ENCODE measurements around the gene PDE8B.

The PDE8B gene

DNA sequence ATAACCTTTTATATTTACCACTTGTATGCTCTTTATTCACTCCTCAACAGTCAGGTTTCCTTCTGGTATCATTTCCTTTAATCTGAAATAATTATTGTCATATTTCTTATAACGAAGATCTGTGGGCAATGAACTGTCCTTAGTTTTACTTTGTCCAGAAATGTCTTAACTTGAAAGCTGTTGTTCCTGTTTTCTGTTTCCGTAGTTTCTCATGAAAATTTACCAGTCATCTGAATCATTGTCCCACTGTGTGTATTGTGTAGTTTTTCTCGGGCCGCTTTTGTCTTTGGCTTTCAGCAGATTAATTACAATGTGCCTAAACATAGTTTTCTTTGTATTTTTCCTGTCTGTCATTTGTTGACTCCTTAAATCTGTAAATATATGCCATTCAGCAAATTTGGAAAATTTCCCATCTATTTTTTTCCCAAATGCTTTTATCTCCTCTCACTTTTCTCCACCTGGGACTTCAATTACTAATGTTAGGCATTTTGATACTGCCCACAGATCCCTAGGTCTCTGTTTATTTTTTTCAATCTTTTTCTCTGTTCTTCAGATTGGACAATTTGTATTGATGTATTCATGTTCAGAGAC is 74.9 kb downstream of the PDE8B start:
- DNase-seq (ENCODE audit: low spot score): no peak

DNA sequence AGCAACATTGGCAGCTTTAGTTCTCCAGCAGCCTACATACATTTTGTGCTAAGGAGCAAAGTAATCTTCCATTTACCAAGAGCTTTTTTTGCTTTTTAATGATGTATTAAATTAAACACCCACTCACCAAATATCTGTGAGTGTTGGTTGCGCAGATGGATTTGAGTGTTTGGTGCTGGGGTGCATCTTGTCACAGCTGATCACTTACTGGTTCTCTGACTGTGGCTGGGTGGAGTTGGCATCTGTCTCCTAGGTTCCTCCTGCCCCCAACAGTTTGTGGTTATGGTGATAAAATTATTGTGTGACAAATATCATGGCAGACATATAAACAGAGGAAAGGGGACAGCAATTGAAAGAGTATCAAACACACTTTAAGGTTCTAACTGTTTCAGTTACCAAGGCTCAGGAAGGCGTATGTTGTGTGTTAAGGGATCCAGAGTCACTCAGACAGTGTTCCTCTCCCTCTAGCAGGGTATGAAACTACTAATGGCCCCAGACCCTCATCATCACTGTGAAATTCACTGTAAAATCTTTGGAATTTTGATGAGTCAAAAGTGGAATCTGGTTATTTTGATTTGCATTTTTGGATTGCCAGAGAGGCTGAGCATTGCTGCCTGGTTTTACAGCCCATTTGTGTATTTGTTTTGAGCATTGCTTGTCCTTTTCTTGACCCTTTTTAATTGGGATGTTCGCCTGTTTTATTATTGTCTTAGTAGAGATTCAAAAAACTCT is 81.7 kb downstream of the PDE8B start:
- DNase-seq (ENCODE audit: low spot score): no peak

DNA sequence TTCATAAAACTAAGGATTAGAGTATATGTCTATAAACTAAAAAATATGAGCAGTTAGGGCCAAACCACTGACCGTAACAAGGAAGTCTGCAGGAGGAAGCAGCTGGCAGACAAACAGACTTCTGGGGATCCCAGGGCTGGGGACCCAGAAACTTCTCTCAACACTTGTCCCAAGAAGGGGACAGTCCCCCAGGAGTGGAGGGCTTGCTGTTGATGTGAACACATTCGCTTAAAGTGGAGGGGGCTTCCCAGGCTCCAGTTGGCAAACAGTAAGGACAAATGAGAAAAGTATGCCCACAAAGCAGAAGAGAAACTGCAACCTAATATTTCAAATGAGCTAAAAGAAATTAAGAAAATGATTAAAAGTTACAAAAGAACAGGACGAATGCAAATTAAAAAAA is 83.7 kb downstream of the PDE8B start:
- no peak for DNase-seq (ENCODE audit: low spot score)

DNA sequence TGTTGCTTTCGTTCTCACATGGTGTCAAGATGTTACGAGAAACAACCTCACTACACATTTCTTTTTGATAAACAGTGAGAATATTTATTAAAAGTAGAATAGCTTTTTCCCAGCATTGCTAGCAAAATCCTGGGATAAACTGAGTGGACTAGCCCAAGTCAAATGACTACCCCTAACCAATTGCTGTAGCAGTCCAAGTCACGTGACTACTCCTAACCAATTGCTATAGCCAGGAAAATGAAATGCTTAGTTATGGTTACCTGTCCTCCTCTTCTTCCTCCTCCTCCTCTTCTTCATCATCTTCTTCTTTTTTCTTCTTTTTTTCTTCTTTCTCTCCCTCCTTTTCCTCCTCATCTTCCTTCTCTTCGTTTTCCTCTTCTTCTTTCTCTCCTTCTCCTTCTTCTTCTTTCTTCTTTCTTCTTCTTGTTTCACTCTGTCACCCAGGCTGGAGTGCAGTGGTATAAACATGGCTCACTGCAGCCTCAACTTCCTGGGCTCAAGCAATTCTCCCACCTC is 85.4 kb downstream of the PDE8B start:
- no peak for DNase-seq (ENCODE audit: low spot score)

- DNase-seq (ENCODE audit: low spot score): no peak
These were observed 87.7 kb downstream of the PDE8B start for GRCh38 chr5:77298146-77298545.

DNA sequence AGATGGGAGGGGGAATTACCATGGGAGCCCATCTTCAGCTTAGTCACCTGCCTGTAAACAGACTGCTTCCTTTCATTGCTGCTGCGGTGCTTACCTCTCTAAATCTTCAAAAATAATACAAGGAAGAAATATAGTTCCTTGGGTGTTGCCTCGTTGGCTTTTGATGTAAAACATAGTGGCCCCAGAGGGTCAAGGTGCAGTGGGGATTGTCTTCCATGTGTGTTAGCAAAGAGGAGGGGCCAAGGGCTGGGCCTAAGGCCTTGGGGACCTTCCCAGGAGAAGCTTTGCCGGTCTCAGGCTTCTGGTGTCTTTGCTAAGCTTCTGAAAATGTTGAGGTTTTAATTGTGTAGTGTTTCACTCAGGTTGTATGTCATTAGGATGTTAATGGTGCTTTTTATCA is 90.0 kb downstream of the PDE8B start:
- DNase-seq (ENCODE audit: low spot score): no peak

- DNase-seq (ENCODE audit: low spot score): no peak
These were observed 91.0 kb downstream of the PDE8B start for GRCh38 chr5:77301447-77301883.

- no peak for DNase-seq (ENCODE audit: low spot score)
These were observed 91.8 kb downstream of the PDE8B start for GRCh38 chr5:77302247-77302646.

GRCh38 chr5:77302653-77303052 is 92.2 kb downstream of the PDE8B start:
- no peak for DNase-seq (ENCODE audit: low spot score)

DNA sequence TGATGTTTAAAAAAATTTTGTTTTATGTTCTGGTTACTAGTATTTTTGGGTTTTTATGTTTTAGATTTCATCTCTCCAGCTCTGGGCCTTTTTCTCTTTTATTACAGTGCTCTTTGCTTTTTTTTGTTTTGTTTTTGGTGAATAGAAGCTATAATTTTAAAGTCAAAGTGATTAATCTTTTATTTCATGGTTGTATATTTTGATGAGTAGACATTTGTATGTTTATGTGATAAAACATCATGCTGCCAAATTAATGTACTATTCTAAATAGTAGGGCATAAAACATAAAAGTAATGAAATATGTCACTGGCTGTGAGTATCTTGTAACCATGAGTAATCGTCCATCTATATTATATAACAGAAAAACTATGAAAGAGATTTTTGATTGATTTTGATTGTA is 93.9 kb downstream of the PDE8B start:
- no peak for DNase-seq (ENCODE audit: low spot score)

GRCh38 chr5:77305222-77305846 is 94.9 kb downstream of the PDE8B start:
- no peak for DNase-seq (ENCODE audit: low spot score)

DNA sequence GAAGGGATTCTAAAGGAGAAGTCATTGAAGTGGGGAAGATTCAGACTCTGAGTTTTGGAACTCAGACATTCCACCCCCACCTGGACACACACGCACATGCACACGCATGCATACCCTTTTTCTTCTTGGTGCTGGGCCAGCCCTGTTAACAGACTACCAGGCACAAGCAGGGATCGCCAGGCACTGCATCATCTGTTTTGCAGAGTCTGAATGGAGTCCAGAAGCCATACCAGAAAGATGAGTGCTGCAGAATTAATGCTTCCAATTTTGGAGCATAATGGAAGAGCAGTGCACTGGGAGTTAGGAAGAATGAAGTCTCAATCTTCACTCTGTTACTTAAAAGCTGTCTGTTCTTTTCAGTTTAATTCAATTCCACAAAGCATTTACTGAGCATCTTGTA is 95.5 kb downstream of the PDE8B start:
- DNase-seq (ENCODE audit: low spot score): no peak

DNA sequence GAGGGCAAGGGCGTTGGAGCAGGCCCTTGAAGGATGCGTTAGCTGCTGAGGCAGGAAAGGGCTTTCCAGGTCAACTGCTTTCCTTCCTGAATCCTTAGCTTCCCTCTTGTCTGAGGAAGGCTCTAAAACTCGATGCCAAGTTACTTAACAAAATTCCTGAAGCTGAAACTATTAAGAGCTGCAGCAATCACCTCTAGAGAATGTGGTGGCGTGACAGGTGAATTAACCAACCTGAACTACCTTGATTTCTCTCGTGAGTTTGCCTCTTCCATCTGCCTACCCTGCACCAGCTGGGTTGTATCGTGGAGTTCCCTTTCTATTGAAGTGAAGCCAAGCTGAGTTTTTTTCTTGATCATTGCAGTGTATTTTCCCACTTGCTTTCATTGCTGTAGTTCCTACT is 96.1 kb downstream of the PDE8B start:
- DNase-seq (ENCODE audit: low spot score): no peak

- no peak for DNase-seq (ENCODE audit: low spot score)
These were observed 97.9 kb downstream of the PDE8B start for GRCh38 chr5:77308154-77308960.

DNA sequence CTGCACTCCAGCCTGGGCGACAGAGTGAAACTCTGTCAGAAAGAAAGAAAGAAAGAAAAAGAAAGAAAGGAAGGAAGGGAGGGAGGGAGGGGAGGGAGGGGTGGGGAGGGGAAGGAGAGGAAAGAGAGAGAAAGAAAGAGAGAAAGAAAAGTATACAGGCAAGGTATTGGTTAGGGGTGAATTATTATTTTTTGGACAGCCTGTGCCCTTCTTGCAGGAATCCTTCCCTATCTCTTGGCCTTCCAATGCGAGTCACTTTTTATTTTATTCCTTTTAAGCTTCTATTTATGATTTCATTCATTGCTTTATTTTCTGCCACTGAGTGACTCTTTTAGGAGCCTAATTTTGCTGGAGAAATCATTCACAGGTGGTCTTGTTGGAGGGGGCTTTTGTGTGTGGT is 98.7 kb downstream of the PDE8B start:
- DNase-seq (ENCODE audit: low spot score): no peak

DNA sequence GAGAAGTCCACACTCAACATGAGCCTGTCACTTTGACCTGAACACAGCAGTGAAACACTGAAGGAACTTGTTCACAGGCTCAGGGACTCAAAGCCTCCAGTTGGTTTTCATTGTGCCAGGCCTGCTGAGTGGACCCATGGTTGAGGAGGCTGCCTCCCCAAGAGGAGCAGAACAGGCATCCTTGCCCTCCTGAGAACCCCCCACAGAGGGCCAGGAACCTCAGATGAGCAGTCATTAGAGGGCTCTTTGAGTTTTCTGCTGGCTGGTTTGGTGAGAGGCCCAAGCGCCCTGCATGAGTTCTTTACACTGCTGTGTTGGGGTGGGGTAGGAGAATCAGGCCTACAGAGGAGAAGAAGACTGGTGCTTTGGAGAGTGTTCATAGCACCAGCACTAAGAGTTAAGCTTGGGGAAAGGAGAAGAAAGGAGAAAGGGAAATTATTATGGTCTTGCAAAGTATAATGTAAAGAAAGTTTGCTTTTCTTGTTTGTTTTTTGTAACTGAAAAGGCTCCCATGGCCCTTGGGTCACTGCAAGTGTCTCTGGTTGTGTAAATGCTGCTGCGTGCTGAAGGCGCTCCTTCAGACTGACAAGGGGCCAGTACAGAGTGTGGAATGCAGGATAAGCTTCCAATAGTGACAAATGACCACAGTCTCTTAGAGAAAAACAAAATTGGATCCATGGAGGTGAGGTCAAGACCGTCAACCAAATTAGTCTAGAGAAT is 100.2 kb downstream of the PDE8B start:
- DNase-seq (ENCODE audit: low spot score): no peak

- DNase-seq (ENCODE audit: low spot score): no peak
These were observed 100.7 kb downstream of the PDE8B start for GRCh38 chr5:77311214-77311571.

DNA sequence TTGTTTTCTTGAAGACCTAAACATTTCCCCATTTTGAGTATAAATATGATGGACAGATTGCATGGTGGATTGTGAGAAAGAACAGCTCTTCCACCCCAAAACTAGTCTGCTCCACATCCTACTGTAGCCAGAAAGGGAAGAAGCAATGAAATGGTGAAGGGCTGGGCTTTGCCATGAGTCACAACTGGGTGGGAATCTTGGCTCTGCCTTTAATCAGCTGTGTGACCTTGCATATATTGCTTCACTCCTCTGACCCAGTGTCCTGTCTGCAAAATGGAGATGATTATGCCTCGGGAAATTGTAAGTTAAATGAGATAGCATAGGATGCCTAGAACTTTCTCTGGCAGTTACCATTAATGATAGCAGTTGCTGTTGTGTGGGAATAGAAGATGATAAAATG is 101.9 kb downstream of the PDE8B start:
- no peak for DNase-seq (ENCODE audit: low spot score)

DNA sequence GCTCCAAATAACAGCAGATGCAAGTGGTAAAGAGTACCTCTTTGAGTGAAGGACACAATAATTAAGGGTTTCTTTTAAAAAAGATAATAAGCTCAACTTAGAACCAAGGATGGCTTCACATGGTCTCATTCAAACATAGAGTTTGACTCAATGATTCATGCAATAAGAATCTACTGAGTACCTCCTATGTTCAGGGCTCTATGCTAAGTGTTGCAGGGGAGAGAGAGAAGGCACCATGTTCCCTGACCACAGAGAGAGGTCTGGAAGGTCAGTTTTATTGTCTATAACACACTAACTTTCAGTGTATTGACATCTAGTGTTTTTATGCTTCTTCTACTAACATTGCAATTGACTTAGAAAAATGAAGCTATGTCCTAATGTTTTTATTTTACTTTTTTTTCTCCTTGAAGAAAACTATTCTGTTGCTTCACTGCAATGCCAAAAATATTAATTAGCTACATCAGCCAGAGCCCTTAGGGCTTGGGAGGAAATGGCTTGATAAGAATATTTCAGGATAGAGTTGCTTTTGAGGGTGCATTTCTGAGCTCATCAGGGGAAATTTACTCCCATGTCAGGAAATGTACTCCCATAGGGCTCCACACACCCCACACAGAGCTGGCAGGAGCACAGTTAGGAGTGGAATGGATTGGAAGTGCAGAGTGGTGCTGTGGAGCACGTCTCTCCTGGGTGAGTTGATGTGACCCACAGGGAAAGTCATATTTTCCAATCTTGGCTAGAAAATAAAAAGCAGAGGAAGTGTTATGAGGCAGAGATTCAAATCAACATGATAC is 106.6 kb downstream of the PDE8B start:
- DNase-seq (ENCODE audit: low spot score): no peak

DNA sequence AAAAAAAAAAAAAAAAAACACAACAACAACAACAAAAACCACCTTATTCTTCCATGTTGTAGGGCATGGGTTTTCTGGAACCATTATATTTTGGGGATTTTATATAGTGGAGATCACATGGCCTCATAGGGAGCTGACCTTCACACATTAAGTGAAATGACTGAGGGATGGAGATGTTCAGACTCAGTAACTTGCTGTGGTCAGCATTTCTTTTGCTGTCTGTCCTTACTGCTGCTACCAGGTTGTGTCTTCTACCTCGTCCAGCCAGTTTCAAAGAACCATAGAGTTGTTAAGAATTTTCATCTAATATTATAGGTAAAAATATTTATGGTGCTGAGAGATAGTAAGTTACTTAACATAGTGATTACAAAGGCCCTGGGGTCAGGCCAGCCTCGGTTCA is 107.6 kb downstream of the PDE8B start:
- DNase-seq (ENCODE audit: low spot score): no peak

Data from left forelimb (tissue), 1 donor.